ENCODE data around the gene SYT1. TPM values are rescaled to one million over a fixed set of nuclear protein-coding genes. Genes with fewer than 3 reads are reported as not detected.

SYT1 gene
- total RNA-seq, 4 donors from 2014 or later = 1.1 to 3.7 (median 1.9) TPM

GRCh38 chr12:78891646-78892353, 27.2 kb downstream of the SYT1 start:
- TF ChIP-seq CTCF (IDR thresholded peaks at IDR 0.05; ENCODE audit: low read depth) = no peak

- no peak for TF ChIP-seq CTCF (IDR thresholded peaks at IDR 0.05; ENCODE audit: low read depth)
These were observed 33.8 kb downstream of the SYT1 start for GRCh38 chr12:78898416-78898815.

- TF ChIP-seq CTCF (IDR thresholded peaks at IDR 0.05; ENCODE audit: low read depth) = no peak
These were observed 50.3 kb downstream of the SYT1 start for GRCh38 chr12:78914859-78915331.

GRCh38 chr12:78916845-78917480, 52.4 kb downstream of the SYT1 start:
- TF ChIP-seq CTCF (IDR thresholded peaks at IDR 0.05; ENCODE audit: low read depth) = no peak

- no peak for TF ChIP-seq CTCF (IDR thresholded peaks at IDR 0.05; ENCODE audit: low read depth)
These were observed 52.9 kb downstream of the SYT1 start for GRCh38 chr12:78917513-78917912.

- no peak for TF ChIP-seq CTCF (IDR thresholded peaks at IDR 0.05; ENCODE audit: low read depth)
These were observed 53.7 kb downstream of the SYT1 start for GRCh38 chr12:78918268-78918667.

GRCh38 chr12:78928200-78929074, 63.9 kb downstream of the SYT1 start:
- no peak for TF ChIP-seq CTCF (IDR thresholded peaks at IDR 0.05; ENCODE audit: low read depth)
